Osteoblast (primary cell): ENCODE results near the gene SLC24A3. TPM values are rescaled to one million over a fixed set of nuclear protein-coding genes. Genes with fewer than 3 reads are reported as not detected.

Experiments
- DNase-seq: peaks from one replicate; pipeline ENCODE4 v3.0.0; 2011; ENCODE audit warnings: low spot score, mixed read lengths; ENCODE audit not compliant: insufficient read length; ENCODE audit errors: missing footprints
- H2AFZ ChIP-seq: 2 replicates; pipeline ENCODE4 v1.6.0; 2011; ENCODE audit warnings: mild to moderate bottlenecking, low read length
- H3K27ac ChIP-seq: 2 replicates; pipeline ENCODE4 v1.5.1; 2011; ENCODE audit warnings: mild to moderate bottlenecking, low read depth, low read length, moderate library complexity
- H3K27me3 ChIP-seq: 2 replicates; pipeline ENCODE4 v1.6.0; 2012; ENCODE audit warnings: mild to moderate bottlenecking, control low read depth, inconsistent platforms, low read length, moderate library complexity; ENCODE audit not compliant: insufficient read depth
- H3K36me3 ChIP-seq: 2 replicates; pipeline ENCODE4 v1.5.1; 2011; ENCODE audit warnings: mild to moderate bottlenecking, low read length, control low read depth, moderate library complexity; ENCODE audit not compliant: insufficient read depth
- H3K4me1 ChIP-seq: 2 replicates; pipeline ENCODE4 v1.5.1; 2011; ENCODE audit warnings: mild to moderate bottlenecking, low read length, control low read depth, moderate library complexity; ENCODE audit not compliant: insufficient read depth
- H3K4me2 ChIP-seq: 2 replicates; pipeline ENCODE4 v1.6.0; 2011; ENCODE audit warnings: mild to moderate bottlenecking, low read length; ENCODE audit not compliant: insufficient read depth
- H3K4me3 ChIP-seq: fragments of 200-600 bp; sonication (generic); 3 replicates; pipeline ENCODE4 v1.5.1; 2012; ENCODE audit warnings: mild to moderate bottlenecking, low read length, inconsistent platforms; ENCODE audit not compliant: insufficient read depth
- H3K79me2 ChIP-seq: 2 replicates; pipeline ENCODE4 v1.6.0; 2012; ENCODE audit warnings: mild to moderate bottlenecking, low read length, control low read depth, inconsistent platforms; ENCODE audit not compliant: insufficient read depth
- H3K9me3 ChIP-seq: 2 replicates; pipeline ENCODE4 v1.5.1; 2011; ENCODE audit warnings: low read depth, low read length, control low read depth
- H4K20me1 ChIP-seq: 2 replicates; pipeline ENCODE4 v1.6.0; 2012; ENCODE audit warnings: mild to moderate bottlenecking, low read length, control low read depth; ENCODE audit not compliant: insufficient read depth
- total RNA-seq: library from RNA; depleted of rRNA; stranded (reverse); fragments of >200 nt; gene quantifications from 2 replicates; pipeline ENCODE4 v1.2.3, GENCODE V29; 2012
- TF ChIP-seq, protein P1 (sequence below): IDR thresholded peaks from 2 replicates; pipeline ENCODE4 v1.5.1; 2011; ENCODE audit warnings: mild to moderate bottlenecking, low read depth, low read length, moderate library complexity; ENCODE audit errors: extremely low read depth

Gene SLC24A3
- total RNA-seq, 1 donor: 1.1 TPM

DNA sequence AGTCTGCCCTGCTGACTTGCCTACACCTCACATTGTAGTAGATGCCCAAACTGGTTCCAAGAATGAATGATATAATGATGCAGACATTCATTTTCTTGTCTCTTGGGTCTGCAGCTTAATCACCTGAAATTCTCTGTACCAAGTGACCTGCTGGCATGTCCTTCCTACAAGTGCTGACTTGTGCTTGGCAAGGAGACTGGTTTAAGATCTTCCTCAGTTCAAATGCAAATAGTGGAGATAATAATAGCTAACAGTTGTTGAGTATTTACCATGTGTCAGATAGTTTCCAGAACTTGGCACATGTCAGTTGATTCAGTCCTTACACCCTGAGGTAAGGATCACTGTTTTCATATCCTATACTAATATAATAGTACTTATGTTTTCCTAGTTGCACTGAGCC is 223.4 kb downstream of the SLC24A3 start:
- Histone ChIP-seq H3K4me2 (no peak overlapping the region), H2AFZ (no peak overlapping the region), H3K79me2 (no peaks in the 10 kb centered on the region), H3K36me3 (no peaks in the 10 kb centered on the region), H3K4me1 (peaks cover 3% of the 10 kb centered on the region), H4K20me1 (no peaks in the 10 kb centered on the region), H3K27ac (no peak overlapping the region), H3K4me3 (no peak overlapping the region), H3K9me3 (peaks cover 2% of the 10 kb centered on the region), H3K27me3 (no peaks in the 10 kb centered on the region)
- TF ChIP-seq, protein P1, sequence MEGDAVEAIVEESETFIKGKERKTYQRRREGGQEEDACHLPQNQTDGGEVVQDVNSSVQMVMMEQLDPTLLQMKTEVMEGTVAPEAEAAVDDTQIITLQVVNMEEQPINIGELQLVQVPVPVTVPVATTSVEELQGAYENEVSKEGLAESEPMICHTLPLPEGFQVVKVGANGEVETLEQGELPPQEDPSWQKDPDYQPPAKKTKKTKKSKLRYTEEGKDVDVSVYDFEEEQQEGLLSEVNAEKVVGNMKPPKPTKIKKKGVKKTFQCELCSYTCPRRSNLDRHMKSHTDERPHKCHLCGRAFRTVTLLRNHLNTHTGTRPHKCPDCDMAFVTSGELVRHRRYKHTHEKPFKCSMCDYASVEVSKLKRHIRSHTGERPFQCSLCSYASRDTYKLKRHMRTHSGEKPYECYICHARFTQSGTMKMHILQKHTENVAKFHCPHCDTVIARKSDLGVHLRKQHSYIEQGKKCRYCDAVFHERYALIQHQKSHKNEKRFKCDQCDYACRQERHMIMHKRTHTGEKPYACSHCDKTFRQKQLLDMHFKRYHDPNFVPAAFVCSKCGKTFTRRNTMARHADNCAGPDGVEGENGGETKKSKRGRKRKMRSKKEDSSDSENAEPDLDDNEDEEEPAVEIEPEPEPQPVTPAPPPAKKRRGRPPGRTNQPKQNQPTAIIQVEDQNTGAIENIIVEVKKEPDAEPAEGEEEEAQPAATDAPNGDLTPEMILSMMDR: no peak
- no peak for DNase-seq

DNA sequence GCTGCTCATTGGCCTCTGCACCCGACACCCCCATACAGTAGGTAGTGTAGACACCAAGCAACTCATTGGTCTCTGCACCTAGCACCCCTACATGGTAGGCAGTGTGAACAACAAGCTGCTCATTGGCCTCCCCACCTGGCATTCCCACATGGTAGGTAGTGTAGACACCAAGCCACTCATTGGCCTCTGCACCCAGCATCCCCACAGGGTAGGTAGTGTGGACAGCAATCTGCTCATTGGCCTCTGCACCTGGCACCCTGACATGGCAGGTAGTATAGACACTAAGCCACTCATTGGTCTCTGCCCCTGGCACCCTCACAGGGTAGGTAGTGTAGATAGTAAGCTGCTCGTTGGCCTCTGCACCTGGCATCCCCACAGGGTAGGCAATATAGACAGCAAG is 226.0 kb downstream of the SLC24A3 start:
- TF ChIP-seq, protein P1: no peak
- no peaks in the 10 kb centered on the region for H3K36me3 ChIP-seq
- no peaks in the 10 kb centered on the region for H3K79me2 ChIP-seq
- H2AFZ ChIP-seq: no peak overlapping the region
- no peaks in the 10 kb centered on the region for H4K20me1 ChIP-seq
- no peak for DNase-seq
- H3K27ac ChIP-seq: no peak overlapping the region
- H3K4me1 ChIP-seq: no peaks in the 10 kb centered on the region
- H3K4me2 ChIP-seq: no peak overlapping the region
- H3K4me3 ChIP-seq: no peak overlapping the region
- H3K9me3 ChIP-seq: peaks cover 2% of the 10 kb centered on the region
- H3K27me3 ChIP-seq: no peaks in the 10 kb centered on the region

DNA sequence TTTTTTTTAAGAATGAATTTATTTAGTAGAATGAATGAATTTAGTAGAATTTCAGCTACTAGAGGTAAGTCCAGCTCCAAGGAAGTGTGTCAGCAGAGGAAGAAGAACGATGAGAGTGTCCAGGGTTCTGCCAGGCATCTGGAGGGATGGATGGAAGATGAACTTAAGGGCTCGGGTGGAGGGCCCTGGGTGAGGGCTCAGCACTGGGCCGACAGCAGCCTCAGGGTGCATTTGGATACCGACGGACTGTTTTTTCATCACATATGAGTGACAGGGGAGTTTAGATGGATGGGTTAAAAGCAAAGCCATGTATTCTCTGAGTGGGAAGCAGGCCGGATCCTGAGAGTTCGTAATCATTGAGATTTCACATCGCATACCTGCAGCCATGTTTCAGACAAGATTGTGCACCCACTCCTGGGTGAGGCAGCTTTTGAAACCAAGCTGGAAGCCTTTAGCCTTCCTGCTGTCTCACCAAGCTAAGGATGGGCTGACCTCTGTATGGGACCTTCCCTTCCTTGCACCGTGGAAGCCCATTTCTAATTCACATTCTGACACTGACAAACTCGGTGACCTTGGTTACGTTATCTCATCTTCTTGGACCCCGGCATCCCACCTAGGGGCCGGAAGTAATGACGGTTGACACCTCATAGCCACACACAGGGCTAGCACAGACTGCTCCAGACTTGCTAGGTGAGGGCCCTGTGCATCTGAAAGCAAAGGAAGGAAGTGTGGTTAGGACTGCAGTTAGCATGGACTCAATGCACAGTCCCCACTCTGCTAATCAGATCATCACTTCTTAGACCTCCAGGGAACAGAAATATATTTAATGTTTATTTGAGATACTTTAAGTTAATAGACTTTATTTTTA is 228.5 kb downstream of the SLC24A3 start:
- Histone ChIP-seq H3K4me3 (no peak overlapping the region), H4K20me1 (no peaks in the 10 kb centered on the region), H3K79me2 (no peaks in the 10 kb centered on the region), H3K9me3 (peaks cover 2% of the 10 kb centered on the region), H3K4me2 (no peak overlapping the region), H3K36me3 (no peaks in the 10 kb centered on the region), H3K27me3 (no peaks in the 10 kb centered on the region), H3K4me1 (no peaks in the 10 kb centered on the region), H3K27ac (no peak overlapping the region), H2AFZ (no peak overlapping the region)
- DNase-seq: no peak
- TF ChIP-seq, protein P1: no peak

DNA sequence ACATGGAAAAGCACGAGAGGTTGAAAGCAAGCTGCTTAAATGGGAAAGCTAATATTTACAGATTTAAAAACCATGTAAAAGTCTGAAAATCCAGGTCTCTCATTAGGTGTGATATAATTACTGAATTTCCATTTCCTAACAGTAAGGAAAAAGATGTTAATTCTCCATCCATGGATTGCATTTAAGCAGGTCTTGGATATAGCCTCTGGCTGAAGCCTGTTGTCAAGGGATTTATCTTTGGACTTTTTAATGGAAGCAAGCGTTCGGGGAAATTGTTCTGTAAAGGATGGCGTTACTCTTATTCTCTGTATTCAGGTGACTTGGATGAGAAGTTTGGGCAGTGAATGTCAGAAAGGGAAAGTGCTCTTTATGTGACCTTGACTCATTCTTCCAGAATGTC is 233.8 kb downstream of the SLC24A3 start:
- TF ChIP-seq, protein P1: no peak
- Histone ChIP-seq H3K27ac (no peak overlapping the region), H3K79me2 (no peaks in the 10 kb centered on the region), H3K4me2 (no peak overlapping the region), H2AFZ (no peak overlapping the region), H3K36me3 (no peaks in the 10 kb centered on the region), H4K20me1 (no peaks in the 10 kb centered on the region), H3K27me3 (no peaks in the 10 kb centered on the region), H3K4me1 (no peaks in the 10 kb centered on the region), H3K4me3 (no peak overlapping the region), H3K9me3 (no peaks in the 10 kb centered on the region)
- no peak for DNase-seq
